NCI-H82 treated with DMSO at 0.1 percent for 48 hours (cell line): ENCODE measurements around the gene CAV3.

Source experiments
- DNase-seq: peaks from one replicate; lab custom pipeline; 2025; ENCODE audit not compliant: unreplicated experiment; lab: John Stamatoyannopoulos, UW

Gene CAV3

GRCh38 chr3:8760506-8760905 lies 26.9 kb downstream of the CAV3 start:
- no peak for DNase-seq

- no peak for DNase-seq
These were observed 28.3 kb downstream of the CAV3 start for GRCh38 chr3:8761866-8762265.

GRCh38 chr3:8762607-8763377 lies 29.2 kb downstream of the CAV3 start:
- DNase-seq, result no peak

GRCh38 chr3:8764528-8764927 lies 30.9 kb downstream of the CAV3 start:
- no peak for DNase-seq

GRCh38 chr3:8765528-8765927 lies 31.9 kb downstream of the CAV3 start:
- DNase-seq, result no peak

- DNase-seq, result no peak
These were observed 32.5 kb downstream of the CAV3 start for GRCh38 chr3:8766148-8766547.

- DNase-seq, result no peak
These were observed 33.7 kb downstream of the CAV3 start for GRCh38 chr3:8767256-8767666.

GRCh38 chr3:8767667-8768363 lies 34.2 kb downstream of the CAV3 start:
- no peak for DNase-seq

GRCh38 chr3:8768364-8769087 lies 34.9 kb downstream of the CAV3 start:
- DNase-seq, result no peak

GRCh38 chr3:8769088-8769822 lies 35.7 kb downstream of the CAV3 start, which contains the start of gene OXTR:
Gene OXTR, minus strand, starts transcription at chr3:8769613. Its CDS starts 1,426 bp downstream, at chr3:8768187.
- no peak for DNase-seq

- no peak for DNase-seq
These were observed 40.4 kb downstream of the CAV3 start for GRCh38 chr3:8773941-8774542.

GRCh38 chr3:8775181-8775580 lies 41.6 kb downstream of the CAV3 start:
- DNase-seq, result no peak

- DNase-seq, result no peak
These were observed 42.0 kb downstream of the CAV3 start for GRCh38 chr3:8775602-8776001.

GRCh38 chr3:8776406-8776805 lies 42.8 kb downstream of the CAV3 start:
- DNase-seq, result no peak

- DNase-seq, result no peak
These were observed 43.8 kb downstream of the CAV3 start for GRCh38 chr3:8777201-8777977.

- DNase-seq, result no peak
These were observed 44.3 kb downstream of the CAV3 start for GRCh38 chr3:8777978-8778267.

- DNase-seq, result no peak
These were observed 44.9 kb downstream of the CAV3 start for GRCh38 chr3:8778475-8778874.

GRCh38 chr3:8780279-8780678 lies 46.7 kb downstream of the CAV3 start:
- DNase-seq, result no peak

GRCh38 chr3:8784676-8785435 lies 51.3 kb downstream of the CAV3 start:
- no peak for DNase-seq
